WI38 (cell line): ENCODE data around the gene ATXN7L1.

Experiments
- H3K4me3 ChIP-seq: 2 replicates; pipeline ENCODE4 v1.5.1; 2011; ENCODE audit warnings: low read depth, mild to moderate bottlenecking, control low read depth, low read length
- CTCF ChIP-seq: IDR thresholded peaks from 2 replicates; pipeline ENCODE4 v1.5.1; 2012; ENCODE audit warnings: low read depth, mild to moderate bottlenecking, control low read depth, low read length

ATXN7L1 gene

DNA sequence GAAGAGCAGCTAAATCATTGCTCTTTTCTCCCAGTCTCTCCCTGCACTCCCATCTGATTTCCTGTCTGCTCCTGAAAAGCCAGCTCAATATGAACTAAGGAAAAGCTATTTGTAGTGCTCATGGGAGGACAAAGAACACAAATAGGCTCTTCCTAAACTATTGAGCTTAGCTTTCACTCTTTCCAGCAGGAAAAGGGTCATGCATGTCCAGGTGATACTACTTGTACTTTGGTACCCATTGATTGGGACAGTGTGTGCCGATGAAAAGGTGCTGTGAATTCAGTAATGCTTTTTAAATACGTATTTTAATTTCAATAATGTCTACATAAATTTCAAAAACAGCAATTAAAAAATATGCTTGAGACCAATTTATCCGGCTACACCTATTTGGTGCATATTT, 37.5 kb upstream of the ATXN7L1 start:
- H3K4me3 ChIP-seq: no peak overlapping the region
- TF ChIP-seq CTCF: no peak

DNA sequence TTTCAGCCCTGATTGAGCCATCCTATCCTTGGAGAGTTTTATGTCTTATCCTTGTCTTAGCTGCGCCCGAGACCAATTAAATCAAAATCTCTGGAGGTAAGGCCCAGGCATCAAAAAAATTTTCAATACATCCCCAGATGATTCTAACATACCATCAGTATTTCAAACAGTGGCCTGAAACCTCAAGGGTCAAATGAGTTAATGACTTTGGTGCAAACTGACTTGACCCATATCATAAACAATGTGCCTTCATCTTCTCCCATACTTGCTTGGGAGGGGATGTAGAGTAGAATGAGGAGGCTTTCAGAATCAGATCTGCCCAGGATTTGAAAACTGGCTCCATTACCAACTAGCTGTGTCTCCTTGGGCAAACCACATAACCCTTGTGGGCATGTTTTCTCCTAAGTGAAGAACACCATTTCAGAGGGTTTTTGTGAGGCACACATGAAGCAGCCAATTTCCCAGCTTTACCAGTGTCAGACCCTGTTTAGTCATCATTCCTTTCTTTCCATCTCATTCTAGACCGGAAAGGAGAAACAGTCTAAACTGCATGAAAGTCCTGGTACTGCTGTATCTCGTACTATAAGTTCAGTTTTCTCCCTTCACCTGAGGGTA, 35.7 kb upstream of the ATXN7L1 start:
- no peak overlapping the region for H3K4me3 ChIP-seq
- no peak for TF ChIP-seq CTCF

DNA sequence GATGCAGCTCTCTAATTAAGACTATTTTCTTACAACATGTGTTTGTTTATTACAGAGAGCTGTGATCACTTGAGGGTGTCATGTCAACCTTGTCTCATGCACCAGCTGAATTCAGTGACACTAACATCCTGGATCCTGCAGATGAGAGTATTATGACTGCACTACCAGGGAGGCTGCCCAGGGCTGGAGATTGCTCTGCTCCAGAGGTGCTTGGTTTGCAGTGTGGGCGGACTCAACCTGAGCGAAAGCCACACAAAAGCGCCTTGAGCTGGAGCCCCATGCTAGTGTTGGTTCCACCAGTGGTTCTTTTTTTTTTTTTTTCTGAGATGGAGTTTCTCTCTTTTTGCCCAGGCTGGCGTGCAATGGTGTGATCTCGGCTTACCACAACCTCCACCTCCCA, 33.8 kb upstream of the ATXN7L1 start:
- H3K4me3 ChIP-seq: no peak overlapping the region
- no peak for TF ChIP-seq CTCF

DNA sequence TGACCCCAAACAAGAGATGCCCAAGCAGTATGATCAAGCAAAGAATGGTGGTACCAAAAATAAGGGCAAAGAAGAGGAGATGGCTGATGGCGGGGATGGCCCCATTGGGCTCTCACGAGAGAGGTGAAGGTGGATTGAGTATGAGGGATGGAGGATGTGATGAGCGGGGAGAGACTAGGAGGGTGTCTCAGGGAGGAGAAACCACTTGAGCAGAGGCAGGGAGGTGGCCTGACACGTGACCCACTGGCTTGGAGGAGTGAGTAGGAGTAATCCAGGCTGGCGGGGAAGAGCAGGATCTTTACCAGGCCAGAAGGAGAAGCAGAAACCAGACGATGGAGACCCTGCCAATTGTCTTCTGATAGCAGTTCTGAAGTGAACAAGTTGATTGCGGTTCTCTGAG, 33.3 kb upstream of the ATXN7L1 start:
- no peak overlapping the region for H3K4me3 ChIP-seq
- no peak for TF ChIP-seq CTCF

- H3K4me3 ChIP-seq: no peak overlapping the region
- TF ChIP-seq CTCF: no peak
These were observed 30.9 kb upstream of the ATXN7L1 start for GRCh38 chr7:105907129-105907846.

- no peak for TF ChIP-seq CTCF
- H3K4me3 ChIP-seq: no peak overlapping the region
These were observed 30.3 kb upstream of the ATXN7L1 start for GRCh38 chr7:105906695-105907094.

DNA sequence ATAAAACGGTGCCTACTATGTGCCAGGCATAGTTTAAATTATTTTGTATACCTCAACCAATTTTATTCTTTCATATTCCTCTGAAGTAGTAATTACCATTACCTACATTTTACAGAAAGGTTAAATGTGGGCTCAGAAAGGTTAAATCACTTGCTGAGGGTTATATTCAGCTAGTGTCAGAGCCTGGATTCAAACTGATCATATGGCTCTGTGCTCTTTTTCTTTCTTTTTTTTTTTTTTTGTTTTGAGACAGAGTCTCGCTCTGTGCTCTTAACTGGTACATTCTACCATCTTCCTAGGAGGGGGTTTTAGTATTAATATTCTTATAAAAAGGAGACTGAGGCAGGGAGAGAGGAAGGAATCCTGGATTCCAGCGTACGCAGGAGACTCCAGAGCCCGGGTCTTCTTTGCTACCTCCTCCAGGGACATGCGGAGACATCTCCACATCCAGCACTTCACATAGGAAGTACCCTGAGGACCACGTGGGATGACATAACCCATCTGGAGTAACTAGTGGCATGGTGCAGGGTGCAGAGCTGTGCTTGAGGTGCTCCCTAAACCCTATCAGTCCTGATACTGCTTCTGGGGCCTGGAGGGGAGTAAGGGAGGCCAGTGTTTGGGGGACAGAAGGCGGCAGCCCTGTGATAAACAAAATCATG, 29.6 kb upstream of the ATXN7L1 start:
- H3K4me3 ChIP-seq: no peak overlapping the region
- no peak for TF ChIP-seq CTCF
